Astrocyte (in vitro differentiated cells and primary cell): ENCODE measurements around the gene TSTD2. TPM values are rescaled to one million over a fixed set of nuclear protein-coding genes. Genes with fewer than 3 reads are reported as not detected.

ENCODE experiments used
- DNase-seq: peaks from one replicate; pipeline ENCODE4 v3.0.0-alpha.2; 2010; ENCODE audit warnings: low read depth
- FAIRE-seq: peaks from 2 replicates; lab custom pipeline; 2011; peaks lifted over from hg19 to GRCh38; lab: Jason Lieb, UNC
- H2AFZ ChIP-seq: 2 replicates; pipeline ENCODE4 v1.6.0; 2012; ENCODE audit warnings: low read depth, low read length, inconsistent platforms
- H3K27ac ChIP-seq: 2 replicates; pipeline ENCODE4 v1.5.1; 2011; ENCODE audit warnings: low read depth, low read length, inconsistent platforms
- H3K27me3 ChIP-seq: 2 replicates; pipeline ENCODE4 v1.6.0; 2011; ENCODE audit warnings: low read length, inconsistent platforms; ENCODE audit not compliant: insufficient read depth
- H3K36me3 ChIP-seq: 2 replicates; pipeline ENCODE4 v1.5.1; 2011; ENCODE audit warnings: low read length, inconsistent platforms; ENCODE audit not compliant: insufficient read depth
- H3K4me1 ChIP-seq: 2 replicates; pipeline ENCODE4 v1.5.1; 2011; ENCODE audit warnings: low read length, inconsistent platforms; ENCODE audit not compliant: insufficient read depth
- H3K4me2 ChIP-seq: 2 replicates; pipeline ENCODE4 v1.6.0; 2012; ENCODE audit warnings: low read length, inconsistent platforms
- H3K4me3 ChIP-seq: 2 replicates; pipeline ENCODE4 v1.5.1; 2011; ENCODE audit warnings: low read depth, mild to moderate bottlenecking, low read length, inconsistent platforms; ENCODE audit not compliant: insufficient read depth
- H3K79me2 ChIP-seq: 2 replicates; pipeline ENCODE4 v1.6.0; 2012; ENCODE audit warnings: mild to moderate bottlenecking, low read length, inconsistent platforms; ENCODE audit not compliant: insufficient read depth
- H3K9ac ChIP-seq: 2 replicates; pipeline ENCODE4 v1.6.0; 2012; ENCODE audit warnings: mild to moderate bottlenecking, low read length, inconsistent platforms
- H3K9me3 ChIP-seq: 2 replicates; pipeline ENCODE4 v1.5.1; 2012; ENCODE audit warnings: low read depth, mild to moderate bottlenecking, low read length, inconsistent platforms; ENCODE audit not compliant: insufficient read depth
- H4K20me1 ChIP-seq: 2 replicates; pipeline ENCODE4 v1.6.0; 2012; ENCODE audit warnings: low read length, inconsistent platforms; ENCODE audit not compliant: insufficient read depth
- H3K27ac Mint-ChIP-seq: one replicate; pipeline ENCODE4 v1.8.0; 2021; ENCODE audit warnings: mild to moderate bottlenecking, mixed read lengths; ENCODE audit not compliant: unreplicated experiment
- H3K27me3 Mint-ChIP-seq: one replicate; pipeline ENCODE4 v1.8.0; 2021; ENCODE audit warnings: low read depth, mixed read lengths; ENCODE audit not compliant: unreplicated experiment
- H3K36me3 Mint-ChIP-seq: one replicate; pipeline ENCODE4 v1.8.0; 2021; ENCODE audit warnings: low read depth, mixed read lengths; ENCODE audit not compliant: unreplicated experiment
- H3K4me1 Mint-ChIP-seq: one replicate; pipeline ENCODE4 v1.8.0; 2021; ENCODE audit warnings: low read depth, mixed read lengths; ENCODE audit not compliant: unreplicated experiment
- H3K4me3 Mint-ChIP-seq: one replicate; pipeline ENCODE4 v1.8.0; 2021; ENCODE audit warnings: mild to moderate bottlenecking, moderate library complexity, mixed read lengths; ENCODE audit not compliant: unreplicated experiment
- H3K9me3 Mint-ChIP-seq: one replicate; pipeline ENCODE4 v1.8.0; 2021; ENCODE audit warnings: mild to moderate bottlenecking, mixed read lengths; ENCODE audit not compliant: unreplicated experiment
- EZH2 ChIP-seq: IDR thresholded peaks from 2 replicates; pipeline ENCODE4 v1.6.1; 2012; ENCODE audit warnings: mild to moderate bottlenecking, low read length, inconsistent platforms; ENCODE audit not compliant: insufficient read depth
- total RNA-seq: library from RNA; stranded (reverse); gene quantifications from 2 replicates; pipeline ENCODE4 v1.2.1, GENCODE V29; 2021
- TF ChIP-seq, protein P1 (sequence below): IDR thresholded peaks from 2 replicates; pipeline ENCODE4 v1.5.1; 2011; ENCODE audit warnings: low read depth, mild to moderate bottlenecking, inconsistent platforms, low read length, moderate library complexity; ENCODE audit not compliant: insufficient read depth

The TSTD2 gene
- total RNA-seq, 1 donor from 2014 or later: 19.4 TPM

GRCh38 chr9:97665742-97666141, 32.6 kb upstream of the TSTD2 start:
- Histone ChIP-seq H3K9me3 (no peaks in the 10 kb centered on the region), H3K79me2 (no peaks in the 10 kb centered on the region), H3K9ac (no peak overlapping the region), H3K27me3 (no peaks in the 10 kb centered on the region), H4K20me1 (peaks cover 4% of the 10 kb centered on the region), H3K4me2 (no peak overlapping the region), H3K27ac (no peak overlapping the region), H2AFZ (no peak overlapping the region), H3K36me3 (peaks cover 70% of the 10 kb centered on the region), H3K4me3 (no peak overlapping the region), H3K4me1 (no peaks in the 10 kb centered on the region)
- TF ChIP-seq EZH2: no peak
- TF ChIP-seq, protein P1, sequence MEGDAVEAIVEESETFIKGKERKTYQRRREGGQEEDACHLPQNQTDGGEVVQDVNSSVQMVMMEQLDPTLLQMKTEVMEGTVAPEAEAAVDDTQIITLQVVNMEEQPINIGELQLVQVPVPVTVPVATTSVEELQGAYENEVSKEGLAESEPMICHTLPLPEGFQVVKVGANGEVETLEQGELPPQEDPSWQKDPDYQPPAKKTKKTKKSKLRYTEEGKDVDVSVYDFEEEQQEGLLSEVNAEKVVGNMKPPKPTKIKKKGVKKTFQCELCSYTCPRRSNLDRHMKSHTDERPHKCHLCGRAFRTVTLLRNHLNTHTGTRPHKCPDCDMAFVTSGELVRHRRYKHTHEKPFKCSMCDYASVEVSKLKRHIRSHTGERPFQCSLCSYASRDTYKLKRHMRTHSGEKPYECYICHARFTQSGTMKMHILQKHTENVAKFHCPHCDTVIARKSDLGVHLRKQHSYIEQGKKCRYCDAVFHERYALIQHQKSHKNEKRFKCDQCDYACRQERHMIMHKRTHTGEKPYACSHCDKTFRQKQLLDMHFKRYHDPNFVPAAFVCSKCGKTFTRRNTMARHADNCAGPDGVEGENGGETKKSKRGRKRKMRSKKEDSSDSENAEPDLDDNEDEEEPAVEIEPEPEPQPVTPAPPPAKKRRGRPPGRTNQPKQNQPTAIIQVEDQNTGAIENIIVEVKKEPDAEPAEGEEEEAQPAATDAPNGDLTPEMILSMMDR: no peak
- Mint-ChIP-seq H3K9me3 (no peaks in the 10 kb centered on the region), H3K27ac (no peak overlapping the region), H3K27me3 (no peaks in the 10 kb centered on the region), H3K4me1 (no peaks in the 10 kb centered on the region), H3K36me3 (peaks cover 5% of the 10 kb centered on the region), H3K4me3 (no peak overlapping the region)
- FAIRE-seq (peak; percentile 72), DNase-seq (no peak)

GRCh38 chr9:97660847-97661246, 27.7 kb upstream of the TSTD2 start:
- no peak for FAIRE-seq
- Mint-ChIP-seq H3K9me3 (no peaks in the 10 kb centered on the region), H3K4me1 (no peaks in the 10 kb centered on the region), H3K4me3 (no peak overlapping the region), H3K27ac (no peak overlapping the region), H3K27me3 (no peaks in the 10 kb centered on the region), H3K36me3 (peaks cover 27% of the 10 kb centered on the region)
- no peaks in the 10 kb centered on the region for H3K4me1 ChIP-seq
- H3K9ac ChIP-seq: no peak overlapping the region
- H3K27me3 ChIP-seq: no peaks in the 10 kb centered on the region
- DNase-seq: no peak
- peaks cover 4% of the 10 kb centered on the region for H4K20me1 ChIP-seq
- H3K4me3 ChIP-seq: no peak overlapping the region
- no peaks in the 10 kb centered on the region for H3K9me3 ChIP-seq
- H3K36me3 ChIP-seq: peaks cover 72% of the 10 kb centered on the region
- no peaks in the 10 kb centered on the region for H3K79me2 ChIP-seq
- no peak for TF ChIP-seq EZH2
- TF ChIP-seq, protein P1: no peak
- H3K27ac ChIP-seq: no peak overlapping the region
- no peak overlapping the region for H3K4me2 ChIP-seq
- no peak overlapping the region for H2AFZ ChIP-seq

- no peak overlapping the region for H3K9ac ChIP-seq
- H3K9me3 Mint-ChIP-seq: no peaks in the 10 kb centered on the region
- no peak overlapping the region for H3K27ac ChIP-seq
- no peaks in the 10 kb centered on the region for H3K79me2 ChIP-seq
- FAIRE-seq: no peak
- no peak for DNase-seq
- no peak overlapping the region for H2AFZ ChIP-seq
- peaks cover 4% of the 10 kb centered on the region for H4K20me1 ChIP-seq
- no peaks in the 10 kb centered on the region for H3K27me3 Mint-ChIP-seq
- H3K36me3 ChIP-seq: peaks cover 74% of the 10 kb centered on the region
- no peaks in the 10 kb centered on the region for H3K4me1 Mint-ChIP-seq
- TF ChIP-seq, protein P1: no peak
- H3K4me1 ChIP-seq: no peaks in the 10 kb centered on the region
- H3K4me3 ChIP-seq: no peak overlapping the region
- no peaks in the 10 kb centered on the region for H3K9me3 ChIP-seq
- H3K27ac Mint-ChIP-seq: no peak overlapping the region
- H3K4me2 ChIP-seq: no peak overlapping the region
- no peaks in the 10 kb centered on the region for H3K27me3 ChIP-seq
- H3K36me3 Mint-ChIP-seq: peaks cover 27% of the 10 kb centered on the region
- no peak overlapping the region for H3K4me3 Mint-ChIP-seq
Measured at GRCh38 chr9:97660340-97660739, 27.2 kb upstream of the TSTD2 start.
